Measurements from ENCODE around the gene CNDP2.
"Not testable (repeated sequence)": the region's sequence is repeated elsewhere in the genome, so short reads cannot be mapped to it uniquely, and the experiment has no call there.

Gene CNDP2

DNA sequence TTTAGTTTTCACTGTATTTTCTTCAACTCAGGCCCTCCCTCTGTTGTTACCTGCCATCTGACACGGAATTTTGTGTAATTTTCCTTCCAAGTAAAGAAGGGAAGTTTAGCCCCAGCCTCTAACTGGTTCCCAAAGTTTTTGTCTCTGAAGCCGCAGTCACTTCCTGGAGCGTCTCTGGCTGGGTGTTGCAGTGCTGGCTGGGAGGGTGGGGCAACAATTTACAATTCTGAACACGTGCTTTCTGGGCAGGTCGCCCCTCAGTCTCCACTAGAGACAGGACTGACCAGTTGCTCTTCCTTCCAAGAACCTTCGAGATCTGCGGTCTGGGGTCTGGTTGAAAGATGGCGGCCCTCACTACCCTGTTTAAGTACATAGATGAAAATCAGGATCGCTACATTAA is 3.5 kb downstream of the CNDP2 start:
- no peak overlapping the region for H3K4me3 ChIP-seq (ENCODE audit: low read depth, low read length)
- DNase-seq (ENCODE audit: low read depth): peak; percentile 31
- TF ChIP-seq, protein P1, sequence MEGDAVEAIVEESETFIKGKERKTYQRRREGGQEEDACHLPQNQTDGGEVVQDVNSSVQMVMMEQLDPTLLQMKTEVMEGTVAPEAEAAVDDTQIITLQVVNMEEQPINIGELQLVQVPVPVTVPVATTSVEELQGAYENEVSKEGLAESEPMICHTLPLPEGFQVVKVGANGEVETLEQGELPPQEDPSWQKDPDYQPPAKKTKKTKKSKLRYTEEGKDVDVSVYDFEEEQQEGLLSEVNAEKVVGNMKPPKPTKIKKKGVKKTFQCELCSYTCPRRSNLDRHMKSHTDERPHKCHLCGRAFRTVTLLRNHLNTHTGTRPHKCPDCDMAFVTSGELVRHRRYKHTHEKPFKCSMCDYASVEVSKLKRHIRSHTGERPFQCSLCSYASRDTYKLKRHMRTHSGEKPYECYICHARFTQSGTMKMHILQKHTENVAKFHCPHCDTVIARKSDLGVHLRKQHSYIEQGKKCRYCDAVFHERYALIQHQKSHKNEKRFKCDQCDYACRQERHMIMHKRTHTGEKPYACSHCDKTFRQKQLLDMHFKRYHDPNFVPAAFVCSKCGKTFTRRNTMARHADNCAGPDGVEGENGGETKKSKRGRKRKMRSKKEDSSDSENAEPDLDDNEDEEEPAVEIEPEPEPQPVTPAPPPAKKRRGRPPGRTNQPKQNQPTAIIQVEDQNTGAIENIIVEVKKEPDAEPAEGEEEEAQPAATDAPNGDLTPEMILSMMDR (conservative IDR thresholded peaks at IDR 0.05; ENCODE audit: low read depth, low read length): no peak

DNA sequence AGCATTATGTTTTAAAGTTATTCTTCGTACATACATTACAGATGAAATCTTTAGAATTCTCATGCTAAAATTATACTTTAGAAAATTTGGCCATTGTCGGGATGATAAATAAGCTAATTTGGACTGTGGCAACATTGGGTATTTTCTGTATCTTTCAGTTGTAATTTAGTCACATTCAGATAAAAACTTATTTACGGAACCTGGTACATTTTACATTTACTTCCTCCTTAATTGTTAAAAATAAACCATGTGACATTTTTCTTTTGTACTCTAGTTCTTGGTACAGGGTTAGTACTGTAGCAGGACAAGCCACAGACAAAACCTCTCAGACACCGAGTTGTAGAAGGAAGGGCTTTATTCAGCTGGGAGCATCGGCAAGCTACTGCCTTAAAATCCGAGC is 4.2 kb downstream of the CNDP2 start:
- TF ChIP-seq, protein P1 (conservative IDR thresholded peaks at IDR 0.05; ENCODE audit: low read depth, low read length): no peak

DNA sequence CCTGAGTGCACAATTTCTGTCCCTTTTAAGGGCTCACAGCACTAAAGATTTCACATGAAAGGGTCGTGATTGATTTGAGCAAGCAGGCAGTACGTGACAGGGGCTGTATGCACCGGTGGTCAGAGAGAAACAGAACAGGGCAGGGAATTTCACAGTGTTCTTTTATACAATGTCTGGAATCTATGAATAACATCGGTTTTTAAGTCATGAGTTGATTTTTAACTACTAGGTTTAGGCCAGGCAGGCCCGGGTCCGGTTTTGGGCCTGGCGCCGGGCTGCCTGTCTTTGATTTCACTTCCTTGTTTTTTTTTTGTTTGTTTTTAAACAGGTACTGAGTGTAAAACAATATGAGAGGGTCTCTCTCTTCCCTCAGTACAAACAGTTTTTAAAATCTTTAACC is 4.6 kb downstream of the CNDP2 start:
- not testable (repeated sequence) for DNase-seq (ENCODE audit: low read depth); H3K4me3 ChIP-seq (ENCODE audit: low read depth, low read length)

More for the DNA sequence above, 4.2 kb downstream of the CNDP2 start:
- no peak for DNase-seq (ENCODE audit: low read depth)
- no peak overlapping the region for H3K4me3 ChIP-seq (ENCODE audit: low read depth, low read length)

DNA sequence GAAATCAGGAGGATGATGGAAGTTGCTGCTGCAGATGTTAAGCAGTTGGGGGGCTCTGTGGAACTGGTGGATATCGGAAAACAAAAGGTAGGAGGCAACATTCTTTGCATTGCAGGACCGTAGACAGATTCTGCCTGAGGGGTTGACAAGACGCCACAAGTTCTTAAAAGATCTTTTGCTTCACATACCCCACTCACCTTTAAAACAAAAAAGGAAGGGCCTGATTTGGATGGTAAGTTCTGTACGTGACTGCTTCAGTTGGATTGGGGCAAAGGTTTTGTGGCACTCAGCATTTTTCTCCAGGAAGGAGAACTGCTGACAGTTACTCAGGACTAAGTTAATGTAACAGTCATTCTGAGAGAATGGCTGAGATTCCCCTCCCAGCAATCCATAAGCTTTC is 5.2 kb downstream of the CNDP2 start:
- DNase-seq (ENCODE audit: low read depth): no peak
- H3K4me3 ChIP-seq (ENCODE audit: low read depth, low read length): no peak overlapping the region
- TF ChIP-seq, protein P1 (conservative IDR thresholded peaks at IDR 0.05; ENCODE audit: low read depth, low read length): no peak

DNA sequence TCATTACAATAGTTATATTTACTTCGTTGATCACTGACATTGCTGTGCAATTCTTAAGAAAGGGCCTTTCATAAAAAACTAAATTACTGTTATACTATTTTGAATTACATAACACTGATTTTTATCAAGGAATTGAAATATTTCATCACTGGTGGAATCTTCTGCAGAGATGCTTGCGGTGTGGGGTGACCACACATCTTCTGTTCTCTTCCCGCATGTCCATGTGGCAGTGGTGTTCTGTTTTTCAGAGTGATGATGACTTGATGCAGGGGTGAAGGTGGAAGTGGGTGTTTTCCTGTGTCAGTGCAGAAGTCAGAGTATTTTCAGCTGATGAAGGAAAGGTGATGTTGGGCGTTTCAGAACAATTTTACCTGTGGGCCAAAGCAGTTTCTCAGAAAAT is 7.0 kb downstream of the CNDP2 start:
- H3K4me3 ChIP-seq (ENCODE audit: low read depth, low read length): no peak overlapping the region
- TF ChIP-seq, protein P1 (conservative IDR thresholded peaks at IDR 0.05; ENCODE audit: low read depth, low read length): no peak
- no peak for DNase-seq (ENCODE audit: low read depth)

DNA sequence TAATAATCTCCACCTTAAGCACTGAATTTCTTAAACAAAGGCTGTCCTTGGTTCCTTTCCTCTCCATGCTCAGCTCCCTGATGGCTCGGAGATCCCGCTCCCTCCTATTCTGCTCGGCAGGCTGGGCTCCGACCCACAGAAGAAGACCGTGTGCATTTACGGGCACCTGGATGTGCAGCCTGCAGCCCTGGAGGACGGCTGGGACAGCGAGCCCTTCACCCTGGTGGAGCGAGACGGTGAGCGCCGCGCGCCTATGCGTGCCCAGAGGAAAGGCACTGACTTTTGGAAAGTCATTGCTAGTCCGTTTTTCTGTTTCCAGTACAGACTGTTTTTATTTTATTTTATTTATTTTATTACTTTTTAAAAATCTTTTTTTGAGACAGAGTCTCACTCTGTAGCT is 9.6 kb downstream of the CNDP2 start:
- DNase-seq (ENCODE audit: low read depth): no peak
- H3K4me3 ChIP-seq (ENCODE audit: low read depth, low read length): no peak overlapping the region

DNA sequence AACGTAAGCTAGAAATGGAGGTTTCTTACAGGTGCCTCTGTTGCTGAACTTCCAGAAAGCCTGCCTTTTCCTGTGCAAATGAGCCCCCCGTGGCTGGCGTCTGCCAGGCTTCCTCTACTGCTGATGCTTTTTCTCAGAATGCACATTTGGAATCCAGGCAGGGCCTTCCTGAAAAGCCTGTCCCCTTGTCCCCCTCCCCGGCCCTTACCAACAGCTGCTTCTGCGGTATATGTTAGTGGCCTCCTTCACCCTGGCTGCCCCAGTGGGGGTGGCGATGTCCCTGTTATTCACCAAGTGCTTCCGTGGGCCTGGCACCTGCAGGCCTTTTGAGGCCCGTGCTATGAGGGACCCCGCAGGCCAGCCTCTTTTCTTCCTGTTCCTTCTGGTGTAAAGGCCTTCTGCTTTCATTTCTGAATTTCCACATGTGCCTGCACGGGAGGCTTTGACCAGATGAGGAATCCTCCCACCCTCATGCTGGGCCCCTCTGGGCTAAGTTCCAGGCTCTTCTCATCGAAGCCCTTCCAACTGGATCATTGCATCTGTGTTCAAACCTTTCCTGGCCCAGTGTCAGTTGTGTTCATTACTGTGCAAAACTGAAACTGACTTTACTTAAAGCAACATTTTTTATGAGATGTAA is 10.4 kb downstream of the CNDP2 start:
- TF ChIP-seq, protein P1 (conservative IDR thresholded peaks at IDR 0.05; ENCODE audit: low read depth, low read length): no peak
- peak; percentile 87 for DNase-seq (ENCODE audit: low read depth)
- H3K4me3 ChIP-seq (ENCODE audit: low read depth, low read length): no peak overlapping the region

More for the DNA sequence above, 9.6 kb downstream of the CNDP2 start:
- TF ChIP-seq, protein P1 (conservative IDR thresholded peaks at IDR 0.05; ENCODE audit: low read depth, low read length): no peak

Measured in choroid plexus epithelial cell (primary cell).